HL-60 (cell line): ENCODE results near the gene TYK2.

ENCODE experiments used
- DNase-seq, 2 experiments: peaks; one replicate each; pipeline ENCODE4 v3.0.0-alpha.2; 2010 to 2020; ENCODE audit warnings: low read depth in 1 of 2, low spot score in 1 of 2
- H3K27ac ChIP-seq: fragments of 250-450 bp; sonication (Bioruptor Pico); replicated peaks from 2 replicates; pipeline ENCODE4 v1.5.1; 2020; ENCODE audit warnings: mild to moderate bottlenecking, moderate library complexity
- H3K27me3 ChIP-seq: fragments of 250-450 bp; sonication (Bioruptor Pico); 2 replicates; pipeline ENCODE4 v1.5.1; 2021; ENCODE audit warnings: mild to moderate bottlenecking, moderate library complexity; ENCODE audit not compliant: insufficient read depth, poor library complexity, severe bottlenecking
- H3K4me3 ChIP-seq: replicated peaks from 2 replicates; pipeline ENCODE4 v1.5.1; 2011; ENCODE audit warnings: mild to moderate bottlenecking, control low read depth, low read length; ENCODE audit not compliant: insufficient read depth
- GABPA ChIP-seq: IDR thresholded peaks from 2 replicates; pipeline ENCODE4 v1.6.1; 2012; ENCODE audit warnings: low read depth
- POLR2AphosphoS5 ChIP-seq: IDR thresholded peaks from 2 replicates; pipeline ENCODE4 v1.6.1; 2012; ENCODE audit warnings: low read depth
- SPI1 ChIP-seq: IDR thresholded peaks from 2 replicates; pipeline ENCODE4 v1.6.1; 2012; ENCODE audit warnings: low read depth, mild to moderate bottlenecking, borderline replicate concordance
- TF ChIP-seq, protein P1 (sequence below): IDR thresholded peaks from one replicate; pipeline ENCODE4 v1.5.1; 2011; ENCODE audit warnings: low read length, control low read depth, inconsistent platforms; ENCODE audit not compliant: insufficient read depth
- TF ChIP-seq, protein P2 (sequence below): IDR thresholded peaks from 2 replicates; pipeline ENCODE4 v1.6.1; 2012; ENCODE audit warnings: low read depth; ENCODE audit not compliant: insufficient replicate concordance

The TYK2 gene

DNA sequence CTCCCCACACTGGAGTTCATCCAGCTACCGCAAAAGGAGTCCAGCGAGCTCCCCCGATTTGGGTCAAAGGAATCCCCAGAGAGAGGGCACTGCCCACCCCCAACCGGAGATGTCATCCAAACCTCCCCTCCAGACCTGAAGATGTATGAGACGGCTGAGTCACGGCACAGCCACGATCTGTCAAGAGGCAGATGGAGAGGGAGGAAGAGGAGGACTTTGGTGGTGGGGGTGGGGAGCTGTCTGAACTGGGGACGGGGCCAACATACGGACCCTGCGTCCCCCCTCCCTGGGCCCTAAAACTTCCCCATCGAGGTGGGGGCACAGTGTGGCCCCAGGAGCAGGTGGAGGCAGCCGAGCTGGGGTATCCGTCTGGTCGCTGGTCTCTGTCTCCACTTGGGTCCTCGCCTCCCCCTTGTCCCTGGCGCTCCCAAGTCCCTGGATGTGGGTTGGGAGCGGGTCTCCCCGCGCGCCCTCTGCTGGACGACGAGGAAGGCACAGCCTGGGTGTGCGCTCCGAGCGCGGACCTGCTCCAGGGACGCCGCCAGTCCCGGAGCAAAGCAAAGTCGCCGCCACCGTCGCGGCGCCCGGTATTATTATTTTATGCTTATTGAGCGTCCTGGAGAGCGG is 43.8 kb upstream of the TYK2 start:
- Histone ChIP-seq H3K27me3 (peaks cover 43% of the 10 kb centered on the region), H3K4me3 (peak overlapping the region; percentile 23; the same call in 1 of the 2 replicates), H3K27ac (no peak overlapping the region)
- DNase-seq, result peak in 1 of 2 experiments; percentile 63
- no peak for TF ChIP-seq GABPA
- TF ChIP-seq, protein P1, sequence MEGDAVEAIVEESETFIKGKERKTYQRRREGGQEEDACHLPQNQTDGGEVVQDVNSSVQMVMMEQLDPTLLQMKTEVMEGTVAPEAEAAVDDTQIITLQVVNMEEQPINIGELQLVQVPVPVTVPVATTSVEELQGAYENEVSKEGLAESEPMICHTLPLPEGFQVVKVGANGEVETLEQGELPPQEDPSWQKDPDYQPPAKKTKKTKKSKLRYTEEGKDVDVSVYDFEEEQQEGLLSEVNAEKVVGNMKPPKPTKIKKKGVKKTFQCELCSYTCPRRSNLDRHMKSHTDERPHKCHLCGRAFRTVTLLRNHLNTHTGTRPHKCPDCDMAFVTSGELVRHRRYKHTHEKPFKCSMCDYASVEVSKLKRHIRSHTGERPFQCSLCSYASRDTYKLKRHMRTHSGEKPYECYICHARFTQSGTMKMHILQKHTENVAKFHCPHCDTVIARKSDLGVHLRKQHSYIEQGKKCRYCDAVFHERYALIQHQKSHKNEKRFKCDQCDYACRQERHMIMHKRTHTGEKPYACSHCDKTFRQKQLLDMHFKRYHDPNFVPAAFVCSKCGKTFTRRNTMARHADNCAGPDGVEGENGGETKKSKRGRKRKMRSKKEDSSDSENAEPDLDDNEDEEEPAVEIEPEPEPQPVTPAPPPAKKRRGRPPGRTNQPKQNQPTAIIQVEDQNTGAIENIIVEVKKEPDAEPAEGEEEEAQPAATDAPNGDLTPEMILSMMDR, result peak; percentile 64

DNA sequence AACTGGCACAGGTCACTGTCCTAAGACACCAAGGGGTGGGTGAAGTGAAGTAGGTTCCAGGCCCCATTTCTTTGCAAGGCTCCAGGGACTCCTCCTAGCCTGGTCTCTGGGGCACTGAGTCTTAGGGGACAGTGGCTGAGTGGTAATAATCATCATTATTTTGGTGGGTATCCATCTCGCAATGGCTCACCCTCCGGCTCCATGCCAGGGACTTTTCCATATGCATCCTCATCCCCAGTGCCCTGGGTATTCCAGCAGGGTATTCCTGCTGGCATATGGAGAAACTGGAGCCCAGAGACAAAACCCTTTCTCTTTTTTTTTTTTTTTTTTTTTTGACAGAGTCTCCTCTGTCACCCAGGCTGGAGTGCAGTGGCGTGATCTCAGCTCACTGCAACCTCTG is 42.5 kb upstream of the TYK2 start:
- Histone ChIP-seq H3K4me3 (no peak overlapping the region), H3K27ac (no peak overlapping the region), H3K27me3 (peaks cover 44% of the 10 kb centered on the region)
- TF ChIP-seq, protein P2, sequence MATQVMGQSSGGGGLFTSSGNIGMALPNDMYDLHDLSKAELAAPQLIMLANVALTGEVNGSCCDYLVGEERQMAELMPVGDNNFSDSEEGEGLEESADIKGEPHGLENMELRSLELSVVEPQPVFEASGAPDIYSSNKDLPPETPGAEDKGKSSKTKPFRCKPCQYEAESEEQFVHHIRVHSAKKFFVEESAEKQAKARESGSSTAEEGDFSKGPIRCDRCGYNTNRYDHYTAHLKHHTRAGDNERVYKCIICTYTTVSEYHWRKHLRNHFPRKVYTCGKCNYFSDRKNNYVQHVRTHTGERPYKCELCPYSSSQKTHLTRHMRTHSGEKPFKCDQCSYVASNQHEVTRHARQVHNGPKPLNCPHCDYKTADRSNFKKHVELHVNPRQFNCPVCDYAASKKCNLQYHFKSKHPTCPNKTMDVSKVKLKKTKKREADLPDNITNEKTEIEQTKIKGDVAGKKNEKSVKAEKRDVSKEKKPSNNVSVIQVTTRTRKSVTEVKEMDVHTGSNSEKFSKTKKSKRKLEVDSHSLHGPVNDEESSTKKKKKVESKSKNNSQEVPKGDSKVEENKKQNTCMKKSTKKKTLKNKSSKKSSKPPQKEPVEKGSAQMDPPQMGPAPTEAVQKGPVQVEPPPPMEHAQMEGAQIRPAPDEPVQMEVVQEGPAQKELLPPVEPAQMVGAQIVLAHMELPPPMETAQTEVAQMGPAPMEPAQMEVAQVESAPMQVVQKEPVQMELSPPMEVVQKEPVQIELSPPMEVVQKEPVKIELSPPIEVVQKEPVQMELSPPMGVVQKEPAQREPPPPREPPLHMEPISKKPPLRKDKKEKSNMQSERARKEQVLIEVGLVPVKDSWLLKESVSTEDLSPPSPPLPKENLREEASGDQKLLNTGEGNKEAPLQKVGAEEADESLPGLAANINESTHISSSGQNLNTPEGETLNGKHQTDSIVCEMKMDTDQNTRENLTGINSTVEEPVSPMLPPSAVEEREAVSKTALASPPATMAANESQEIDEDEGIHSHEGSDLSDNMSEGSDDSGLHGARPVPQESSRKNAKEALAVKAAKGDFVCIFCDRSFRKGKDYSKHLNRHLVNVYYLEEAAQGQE, result no peak
- TF ChIP-seq, protein P1, result no peak
- TF ChIP-seq SPI1 (no peak), POLR2AphosphoS5 (no peak), GABPA (no peak)
- DNase-seq, result no peak

DNA sequence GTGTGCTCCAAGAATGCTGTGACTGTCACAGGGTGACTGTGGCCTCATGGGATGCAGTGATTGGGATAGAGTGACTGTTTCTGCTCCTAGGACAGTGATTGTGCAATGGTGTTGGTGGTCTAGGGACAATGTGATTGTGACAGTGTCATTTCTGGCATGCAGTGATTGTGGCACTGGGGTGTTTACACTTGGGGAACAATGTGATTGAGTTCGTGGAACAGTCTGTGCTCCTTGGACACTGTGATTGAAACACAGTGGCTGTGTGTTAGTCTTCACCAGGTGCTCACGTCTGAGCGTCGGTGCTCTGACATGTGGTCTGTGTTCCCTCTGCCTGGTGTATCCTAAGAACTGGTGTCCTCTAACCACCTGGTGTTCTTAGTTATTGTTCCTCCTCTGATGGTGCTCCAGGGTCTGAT is 41.7 kb upstream of the TYK2 start:
- TF ChIP-seq POLR2AphosphoS5, result no peak
- TF ChIP-seq, protein P2, result no peak
- no peak for TF ChIP-seq SPI1
- TF ChIP-seq GABPA, result no peak
- no peak for DNase-seq
- H3K27me3 ChIP-seq, result peaks cover 52% of the 10 kb centered on the region
- H3K4me3 ChIP-seq, result no peak overlapping the region
- no peak overlapping the region for H3K27ac ChIP-seq

DNA sequence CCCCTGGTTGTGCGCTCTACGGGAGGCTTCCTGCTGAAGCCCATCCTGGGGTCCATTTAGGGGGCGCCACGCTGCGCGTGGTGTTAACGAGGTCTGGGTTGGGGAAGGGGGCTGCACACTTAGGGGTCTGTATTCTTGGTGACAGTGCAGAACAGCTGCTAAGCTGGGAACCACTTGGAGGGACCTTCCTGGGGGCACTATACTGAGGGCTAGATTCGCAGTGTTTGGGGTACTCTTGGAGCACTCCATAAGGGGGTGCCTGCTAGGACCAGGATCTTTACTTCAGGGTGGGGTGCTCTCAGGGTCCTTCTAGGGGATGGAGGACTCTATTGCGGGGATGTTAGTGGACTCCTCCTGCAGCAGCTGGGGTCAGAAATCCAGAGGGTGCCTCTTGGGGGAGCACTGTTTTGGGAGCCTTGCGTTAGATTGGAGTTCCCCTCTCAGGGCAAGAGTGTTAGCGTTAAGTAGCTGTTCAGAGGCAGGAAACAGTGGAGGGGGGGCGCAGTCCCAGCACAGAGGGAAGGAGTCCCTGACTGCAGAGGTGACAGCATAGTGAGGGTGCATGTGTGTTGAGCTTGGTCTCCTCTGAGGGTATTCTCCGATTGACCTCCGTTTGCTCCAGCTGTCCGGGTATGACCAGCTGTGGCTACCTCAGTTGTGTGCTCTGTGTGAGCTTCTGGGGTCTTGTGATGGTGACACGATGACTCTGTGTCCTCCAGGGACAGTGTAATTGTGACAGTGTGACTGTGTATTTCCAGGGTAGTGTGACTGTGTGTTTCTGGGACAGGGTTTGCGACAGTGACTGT is 41.1 kb upstream of the TYK2 start:
- H3K27me3 ChIP-seq, result peaks cover 52% of the 10 kb centered on the region
- no peak for DNase-seq
- TF ChIP-seq, protein P1, result no peak
- no peak for TF ChIP-seq SPI1
- H3K27ac ChIP-seq, result no peak overlapping the region
- no peak overlapping the region for H3K4me3 ChIP-seq
